ENCODE measurements around the gene ABAT.

DNA sequence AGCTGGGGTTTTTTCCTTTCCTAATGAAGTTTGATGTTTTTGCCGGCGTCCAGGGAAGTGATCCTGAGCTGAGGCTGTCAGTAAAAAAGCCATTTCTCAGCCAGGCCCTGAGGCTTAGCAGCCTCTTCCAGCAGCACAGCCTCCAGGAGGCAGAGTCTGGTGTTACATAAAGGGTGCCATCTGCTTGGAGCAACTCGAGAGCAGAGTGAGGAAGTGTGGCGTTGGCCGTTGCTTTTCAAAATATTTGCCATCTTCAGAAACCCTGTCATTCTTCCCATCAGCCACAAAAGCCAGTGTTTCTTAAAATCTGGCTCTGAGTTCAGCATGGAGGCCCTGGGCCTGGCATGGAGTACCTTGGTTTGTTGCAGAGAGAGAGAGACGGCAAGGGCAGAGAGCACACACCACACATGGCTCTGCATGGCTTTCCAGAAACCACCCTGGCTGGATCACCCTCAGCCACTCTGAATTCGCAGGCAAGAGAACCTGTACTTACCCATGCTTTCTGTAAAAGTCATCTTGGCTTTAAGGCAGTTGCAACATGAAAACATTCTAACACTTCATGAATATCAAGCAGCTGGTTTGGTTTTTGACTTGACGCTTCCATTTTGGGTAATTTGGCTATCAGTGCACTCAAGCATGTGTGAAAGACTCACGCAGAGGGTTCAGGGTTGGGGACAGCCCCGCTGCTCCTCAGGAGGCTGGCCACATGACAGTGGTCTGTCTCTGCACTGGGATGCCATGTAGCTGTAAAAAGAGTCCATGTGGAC, 144.3 kb downstream of the ABAT start:
- TF ChIP-seq, protein P1, sequence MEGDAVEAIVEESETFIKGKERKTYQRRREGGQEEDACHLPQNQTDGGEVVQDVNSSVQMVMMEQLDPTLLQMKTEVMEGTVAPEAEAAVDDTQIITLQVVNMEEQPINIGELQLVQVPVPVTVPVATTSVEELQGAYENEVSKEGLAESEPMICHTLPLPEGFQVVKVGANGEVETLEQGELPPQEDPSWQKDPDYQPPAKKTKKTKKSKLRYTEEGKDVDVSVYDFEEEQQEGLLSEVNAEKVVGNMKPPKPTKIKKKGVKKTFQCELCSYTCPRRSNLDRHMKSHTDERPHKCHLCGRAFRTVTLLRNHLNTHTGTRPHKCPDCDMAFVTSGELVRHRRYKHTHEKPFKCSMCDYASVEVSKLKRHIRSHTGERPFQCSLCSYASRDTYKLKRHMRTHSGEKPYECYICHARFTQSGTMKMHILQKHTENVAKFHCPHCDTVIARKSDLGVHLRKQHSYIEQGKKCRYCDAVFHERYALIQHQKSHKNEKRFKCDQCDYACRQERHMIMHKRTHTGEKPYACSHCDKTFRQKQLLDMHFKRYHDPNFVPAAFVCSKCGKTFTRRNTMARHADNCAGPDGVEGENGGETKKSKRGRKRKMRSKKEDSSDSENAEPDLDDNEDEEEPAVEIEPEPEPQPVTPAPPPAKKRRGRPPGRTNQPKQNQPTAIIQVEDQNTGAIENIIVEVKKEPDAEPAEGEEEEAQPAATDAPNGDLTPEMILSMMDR (IDR thresholded peaks at IDR 0.05; ENCODE audit: poor library complexity), result no peak
- no peak for TF ChIP-seq EZH2 (IDR thresholded peaks at IDR 0.05; ENCODE audit: borderline replicate concordance)
